NCI-H187 (cell line): ENCODE measurements around the gene FKBP8.
"Not testable (repeated sequence)": the region's sequence is repeated elsewhere in the genome, so short reads cannot be mapped to it uniquely, and the experiment has no call there.

Experiments
- DNase-seq, 2 experiments: peaks; one replicate each; lab custom pipeline; 2025; lab: John Stamatoyannopoulos, UW

FKBP8 gene

DNA sequence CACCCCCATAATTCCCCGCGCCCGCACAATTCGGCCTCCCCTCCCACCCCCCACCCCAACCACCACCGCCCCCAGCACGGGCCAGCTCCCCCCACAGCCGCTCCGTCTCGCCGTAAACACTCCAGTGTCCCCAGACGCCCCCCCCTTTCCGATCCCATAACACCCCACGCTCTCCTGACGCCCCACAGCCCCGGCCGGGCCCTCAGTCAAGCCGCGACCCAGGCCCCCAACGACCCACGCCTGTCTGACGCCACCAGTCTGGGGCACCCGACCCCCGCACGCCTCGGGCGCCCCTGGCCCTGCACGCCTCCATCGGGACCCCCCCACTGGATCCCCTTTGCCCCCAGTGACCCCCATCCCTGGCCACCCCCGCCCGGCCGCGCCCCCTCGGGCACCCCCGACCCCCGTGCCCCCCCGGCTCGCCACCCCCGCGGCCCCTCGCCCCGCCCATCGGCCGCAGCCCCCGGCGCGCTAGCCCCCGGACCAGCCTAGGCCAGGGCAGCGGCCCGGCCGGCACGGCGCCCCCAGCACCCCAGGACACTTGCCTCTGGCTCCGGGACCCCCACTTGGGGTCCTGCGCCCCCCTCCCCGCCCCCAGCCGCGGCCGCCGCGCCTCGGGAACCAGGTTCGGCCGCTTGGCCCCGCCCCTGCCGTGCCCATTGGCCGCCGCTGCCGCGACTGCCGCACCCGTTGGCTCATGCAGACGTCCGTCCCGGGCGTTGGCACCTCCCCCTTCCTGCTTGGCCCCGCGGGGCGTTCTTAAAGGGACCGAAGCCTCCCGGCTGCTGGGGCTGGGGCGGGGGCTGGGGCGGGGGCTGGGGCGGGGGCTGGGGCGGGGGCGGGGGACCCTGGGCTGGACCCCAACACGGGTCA, at the start of gene FKBP8:
FKBP8 (minus strand) TSS at position 633 of the 873 bp plus-strand sequence. CDS start 1,603 bp downstream, outside the sequence.
- DNase-seq = peak; percentile 8 to 52

DNA sequence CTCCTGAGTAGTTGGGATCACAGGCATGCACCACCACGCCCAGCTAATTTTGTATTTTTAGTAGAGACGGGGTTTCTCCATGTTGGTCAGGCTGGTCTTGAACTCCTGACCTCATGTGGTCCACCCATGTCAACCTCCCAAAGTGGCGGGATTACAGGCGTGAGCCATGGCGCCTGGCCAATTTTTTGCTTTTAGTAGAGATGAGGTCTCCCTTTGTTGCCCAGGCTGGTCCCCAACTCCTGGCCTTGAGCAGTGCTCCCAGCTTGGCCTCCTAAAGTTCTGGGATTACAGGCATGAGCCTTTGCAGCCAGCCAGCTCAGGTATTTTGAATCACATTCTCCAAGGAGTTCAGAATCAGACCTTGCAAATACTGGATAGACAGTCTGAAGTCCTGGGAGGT, 49.4 kb upstream of the FKBP8 start:
- DNase-seq = not testable (repeated sequence)

DNA sequence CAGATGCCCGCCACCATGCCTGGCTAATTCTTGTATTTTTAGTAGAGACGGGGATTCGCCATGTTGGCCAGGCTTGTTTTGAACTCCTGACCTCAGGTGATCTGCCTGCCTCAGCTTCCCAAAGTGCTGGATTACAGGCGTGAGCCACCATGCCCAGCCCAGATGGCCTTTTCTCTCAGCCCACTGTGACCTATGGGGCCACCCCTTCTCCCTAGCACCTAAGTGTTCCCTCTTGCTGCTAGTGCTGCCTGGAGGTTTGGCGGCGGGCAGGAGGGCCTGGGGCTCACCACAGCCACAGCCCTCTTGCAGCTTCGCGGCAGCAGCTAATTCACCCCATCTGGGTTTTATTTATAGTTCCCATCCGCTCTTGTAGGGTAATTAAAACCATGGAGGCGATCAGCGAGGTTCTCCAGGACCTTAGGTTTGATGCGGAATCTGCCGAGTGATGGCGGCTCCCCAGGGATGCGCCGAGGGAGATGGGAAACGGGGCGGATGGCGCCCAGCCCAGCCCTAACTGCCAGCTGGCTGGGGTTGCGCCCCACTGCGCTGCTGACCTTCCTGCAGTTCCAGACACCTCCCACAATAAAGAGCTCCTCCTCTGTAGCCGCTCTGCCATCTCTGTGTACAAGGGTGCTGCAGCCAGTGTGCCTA, 48.5 kb upstream of the FKBP8 start:
- no peak for DNase-seq

DNA sequence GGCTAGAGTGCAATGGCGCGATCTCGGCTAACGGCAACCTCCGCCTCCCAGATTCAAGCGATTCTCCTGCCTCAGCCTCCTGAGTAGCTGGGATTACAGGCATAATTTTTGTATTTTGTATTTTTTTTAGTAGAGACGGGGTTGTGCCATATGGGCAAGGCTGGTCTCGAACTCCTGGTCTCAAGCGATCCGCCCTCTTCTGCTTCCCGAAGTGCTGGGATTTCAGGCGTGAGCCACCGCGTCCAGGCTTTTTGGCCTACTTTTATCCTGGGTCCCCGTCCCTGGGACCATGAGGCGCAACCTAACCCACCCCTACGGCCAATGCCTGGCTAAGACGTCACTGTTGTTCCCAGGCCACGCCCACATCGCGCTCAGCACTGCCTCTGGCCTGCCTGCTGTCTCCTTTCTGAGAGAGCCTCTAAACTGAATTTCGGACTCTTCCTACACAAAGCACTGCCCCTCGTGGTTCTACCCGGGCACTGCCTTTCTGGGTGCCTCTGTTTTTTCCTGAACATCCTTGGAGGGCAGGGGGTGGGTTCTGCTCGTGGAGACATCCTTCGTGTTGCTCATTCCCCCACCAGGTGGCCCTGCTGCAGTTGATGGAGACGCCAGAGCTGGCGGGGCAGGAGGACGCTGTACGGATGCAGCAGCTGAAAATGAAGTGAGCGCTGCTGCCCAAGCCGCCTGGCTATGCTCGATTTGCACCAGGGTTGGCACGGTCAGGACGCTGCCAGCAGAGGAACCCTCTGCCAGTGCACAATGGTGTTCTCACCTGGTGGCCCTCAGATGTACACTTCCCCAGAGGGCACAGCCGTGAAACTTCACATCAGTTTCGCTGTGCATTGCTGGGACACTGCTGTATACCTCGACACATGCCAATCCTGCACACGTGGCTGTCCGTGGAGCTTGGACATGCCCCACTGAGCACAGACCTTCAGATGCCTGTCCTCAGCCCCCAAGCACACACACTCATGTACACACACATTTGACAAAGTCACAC, 47.2 kb upstream of the FKBP8 start:
- DNase-seq = no peak

DNA sequence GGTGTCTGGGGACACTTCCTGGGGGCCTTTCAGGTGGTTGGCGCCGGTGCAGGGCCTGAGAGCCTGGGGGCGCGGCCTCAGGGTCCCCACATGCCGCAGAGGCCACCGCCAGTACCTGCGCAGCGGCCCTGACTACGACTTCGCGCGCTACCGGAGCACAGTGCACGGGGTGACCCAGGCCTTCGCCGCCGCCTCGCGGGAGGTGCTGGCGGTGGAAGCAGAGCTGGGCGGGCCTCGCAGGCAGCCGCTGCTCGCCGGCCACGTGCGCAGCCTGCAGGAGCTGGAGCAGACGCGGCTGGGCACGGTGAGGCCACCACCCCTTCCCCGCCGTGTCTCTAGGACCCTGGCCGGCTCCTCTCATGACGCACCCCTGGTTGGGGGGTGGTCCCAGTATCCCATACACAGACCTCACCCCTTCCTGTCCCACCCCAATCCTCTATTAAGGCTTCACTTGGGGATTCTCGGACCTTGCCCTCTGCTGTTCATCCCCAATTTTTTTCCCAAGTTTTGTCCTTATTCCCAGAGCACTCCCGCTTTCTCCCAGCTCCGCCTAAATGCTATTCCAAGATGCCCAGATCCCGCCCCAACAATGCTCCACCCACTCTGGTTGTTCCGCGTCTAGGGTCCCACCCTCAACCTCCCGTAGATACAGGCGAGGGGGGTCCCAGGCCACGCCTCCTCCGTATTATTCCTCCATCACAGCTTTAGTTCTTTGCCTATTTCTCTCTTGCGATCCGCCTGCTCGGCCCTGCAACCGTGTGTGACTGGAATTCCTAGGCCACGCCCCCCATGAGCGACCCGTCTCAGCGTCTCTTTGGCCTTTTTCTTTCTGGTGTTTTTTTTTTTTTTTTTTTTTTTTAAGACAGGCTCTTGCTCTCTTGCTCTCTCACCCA, 46.3 kb upstream of the FKBP8 start:
- no peak for DNase-seq

DNA sequence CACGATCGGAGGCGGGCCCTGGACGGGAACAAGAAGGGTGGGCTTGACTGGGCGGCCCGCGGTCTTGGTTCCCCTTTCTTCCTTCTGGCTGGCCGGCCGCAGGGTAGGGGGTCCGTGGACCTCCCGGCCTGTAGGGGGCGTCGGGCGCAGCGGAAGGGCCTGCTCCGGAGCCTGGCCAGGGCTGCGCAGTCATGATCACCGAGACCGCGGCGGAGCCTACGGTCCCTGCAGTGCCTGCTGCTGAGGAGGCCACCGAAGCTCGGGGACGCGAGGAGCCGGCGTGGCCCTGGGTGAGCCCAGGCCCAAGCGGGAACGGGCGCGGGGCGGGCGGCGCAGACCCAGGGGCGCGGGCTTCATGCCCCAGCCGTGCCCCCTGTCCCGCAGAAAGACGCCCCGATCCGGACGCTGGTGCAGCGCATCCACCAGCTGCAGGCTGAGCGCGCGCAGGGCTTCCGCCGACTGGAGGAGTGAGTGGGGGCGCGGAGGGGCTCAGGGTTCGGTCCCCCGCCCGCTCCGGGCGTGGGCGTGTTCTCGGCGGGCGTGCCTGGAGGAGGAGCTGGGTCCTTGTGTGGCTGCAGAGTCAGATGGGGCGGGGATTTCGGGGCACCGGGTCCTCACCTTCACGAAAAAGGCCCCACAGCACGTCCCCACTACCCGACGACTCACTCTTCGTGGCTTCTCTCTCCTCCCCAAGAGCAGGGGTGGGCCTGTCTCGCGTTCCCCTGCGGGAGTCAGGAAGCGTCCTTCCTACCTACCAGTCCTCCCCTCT, 45.4 kb upstream of the FKBP8 start, which contains the start of gene REX1BD:
REX1BD (plus strand) TSS at position 188 of the 769 bp plus-strand sequence; CDS start at position 192, 4 bp downstream.
- DNase-seq = peak in 1 of 2 experiments; percentile 38

DNA sequence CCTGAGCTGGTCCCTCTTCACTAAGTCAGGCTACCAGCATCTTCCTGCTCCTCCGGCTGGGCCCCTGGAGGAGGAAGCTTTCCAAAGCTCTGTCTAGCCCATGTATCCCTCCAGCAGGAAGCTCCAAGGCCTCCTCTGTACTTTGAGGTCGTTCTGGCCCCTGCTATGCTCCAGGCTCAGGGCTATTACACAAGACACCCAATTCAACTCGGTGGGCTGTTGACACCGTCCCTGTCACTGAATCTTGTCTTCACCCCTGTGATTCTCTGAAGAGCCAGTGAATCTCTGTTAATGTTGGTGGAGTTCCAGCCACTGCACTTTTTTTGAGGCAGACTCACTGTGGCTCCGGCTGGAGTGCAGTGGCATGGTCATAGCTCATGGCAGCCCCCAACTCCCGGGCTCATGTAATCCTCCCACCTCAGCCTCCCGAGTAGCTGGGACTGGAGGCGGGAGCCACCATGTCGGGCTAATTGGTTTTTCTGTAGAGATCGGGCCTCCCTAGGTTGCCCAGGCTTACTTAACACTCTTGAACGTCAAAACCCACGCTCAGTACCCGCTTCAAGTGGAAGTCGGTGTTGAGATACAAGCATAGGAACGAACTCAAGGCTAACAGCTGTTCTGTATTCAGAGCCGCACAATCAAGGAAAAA, 44.7 kb upstream of the FKBP8 start:
- DNase-seq = no peak

DNA sequence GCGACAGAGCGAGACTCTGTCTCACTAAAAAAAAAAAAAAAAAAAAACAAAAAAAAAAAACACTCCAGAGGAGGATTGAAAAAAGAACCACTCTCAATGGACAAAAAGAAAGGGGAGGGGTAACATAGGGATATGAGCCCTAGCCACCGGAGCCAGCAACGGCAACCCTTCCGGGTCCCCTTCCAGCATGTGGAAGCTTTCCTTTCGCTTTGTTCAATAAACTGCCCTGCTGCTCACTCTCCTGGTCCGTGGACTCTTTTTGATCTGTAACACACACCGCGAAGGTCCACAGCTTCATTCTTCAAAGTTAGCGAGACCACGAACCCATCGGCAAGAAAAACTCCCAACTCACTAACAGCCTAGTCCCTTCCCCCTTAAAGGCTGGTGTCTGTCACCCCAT, 44.2 kb upstream of the FKBP8 start:
- no peak for DNase-seq

DNA sequence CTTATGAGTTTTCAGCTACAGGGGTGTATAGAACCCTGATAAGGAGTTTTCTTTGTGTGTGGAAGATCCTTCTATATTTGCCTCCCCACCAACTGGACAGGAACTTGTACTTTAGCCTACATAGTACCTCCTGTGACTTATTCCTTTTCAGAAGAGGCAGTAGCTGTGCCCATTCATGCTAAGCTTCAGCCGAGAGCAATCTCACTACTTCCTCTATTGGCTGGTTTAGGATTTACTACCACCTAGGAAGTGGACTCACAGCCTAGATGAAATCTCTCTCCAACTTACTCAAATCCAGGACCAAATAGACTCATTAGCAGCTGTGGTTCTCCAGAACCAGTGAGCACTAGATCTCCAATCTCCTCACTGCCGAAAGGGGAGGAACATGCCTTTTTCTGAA, 42.9 kb upstream of the FKBP8 start:
- DNase-seq = no peak

DNA sequence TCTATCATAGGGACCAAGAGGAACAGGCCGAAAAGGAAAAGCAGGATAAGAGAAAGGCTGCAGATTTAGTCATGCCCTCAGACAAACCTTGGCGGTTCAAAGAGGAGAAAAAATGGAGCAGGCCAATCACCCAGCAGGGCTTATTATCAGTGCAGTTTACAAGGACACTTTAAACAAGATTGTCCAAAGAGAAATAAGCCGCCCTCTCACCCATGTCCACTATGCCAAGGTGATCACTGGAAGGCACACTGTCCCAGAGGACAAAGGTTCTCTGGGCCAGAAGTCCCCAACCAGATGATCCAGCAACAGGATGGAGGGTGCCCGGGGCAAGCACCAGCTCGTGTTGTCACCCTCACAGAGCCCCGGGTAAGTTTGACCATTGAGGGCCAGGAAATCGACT, 36.9 kb upstream of the FKBP8 start:
- no peak for DNase-seq

DNA sequence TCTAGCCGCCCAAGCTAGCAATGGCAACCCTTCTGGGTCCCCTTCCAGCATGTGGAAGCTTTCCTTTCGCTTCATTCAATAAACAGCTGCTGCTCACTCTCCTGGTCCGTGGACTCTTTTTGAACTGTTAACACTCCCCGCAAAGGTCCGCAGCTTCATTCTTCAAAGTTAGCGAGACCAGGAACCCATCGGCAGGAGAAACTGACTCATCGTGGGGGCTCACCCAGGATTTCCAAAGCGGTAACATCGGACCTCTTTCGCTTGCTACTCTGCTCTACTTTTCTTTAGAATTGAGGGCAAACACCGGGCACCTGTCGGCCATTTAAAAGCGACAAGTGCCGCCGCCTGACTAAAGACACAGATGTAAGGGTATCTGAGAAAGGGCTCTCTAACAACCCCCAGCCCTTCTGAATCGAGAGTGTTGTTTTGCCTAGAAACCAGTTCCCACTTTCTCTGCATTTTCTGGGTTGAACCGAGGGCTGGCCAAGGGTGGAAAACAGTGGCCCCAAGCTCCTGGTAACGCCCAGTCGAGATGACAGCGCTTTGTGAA, 34.1 kb upstream of the FKBP8 start:
- DNase-seq = no peak

DNA sequence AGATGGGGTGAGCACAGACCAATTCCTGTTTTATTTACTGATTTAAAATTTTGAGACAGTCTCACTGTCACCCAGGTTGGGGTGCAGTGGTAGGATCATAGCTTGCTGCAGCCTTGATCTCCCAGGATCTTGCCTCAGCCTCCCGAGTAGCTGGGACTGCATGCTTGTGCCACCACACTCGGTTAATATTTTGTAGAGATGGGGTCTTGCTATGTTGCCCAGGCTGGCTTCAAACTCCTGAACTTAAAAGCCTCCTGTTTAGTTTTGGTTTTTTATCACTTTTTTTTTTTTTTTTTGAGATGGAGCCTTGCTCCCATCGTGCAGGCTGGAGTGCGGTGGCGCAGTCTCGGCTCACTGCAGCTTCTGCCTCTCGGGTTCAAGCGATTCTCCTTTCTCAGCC, 33.0 kb upstream of the FKBP8 start:
- DNase-seq = no peak

DNA sequence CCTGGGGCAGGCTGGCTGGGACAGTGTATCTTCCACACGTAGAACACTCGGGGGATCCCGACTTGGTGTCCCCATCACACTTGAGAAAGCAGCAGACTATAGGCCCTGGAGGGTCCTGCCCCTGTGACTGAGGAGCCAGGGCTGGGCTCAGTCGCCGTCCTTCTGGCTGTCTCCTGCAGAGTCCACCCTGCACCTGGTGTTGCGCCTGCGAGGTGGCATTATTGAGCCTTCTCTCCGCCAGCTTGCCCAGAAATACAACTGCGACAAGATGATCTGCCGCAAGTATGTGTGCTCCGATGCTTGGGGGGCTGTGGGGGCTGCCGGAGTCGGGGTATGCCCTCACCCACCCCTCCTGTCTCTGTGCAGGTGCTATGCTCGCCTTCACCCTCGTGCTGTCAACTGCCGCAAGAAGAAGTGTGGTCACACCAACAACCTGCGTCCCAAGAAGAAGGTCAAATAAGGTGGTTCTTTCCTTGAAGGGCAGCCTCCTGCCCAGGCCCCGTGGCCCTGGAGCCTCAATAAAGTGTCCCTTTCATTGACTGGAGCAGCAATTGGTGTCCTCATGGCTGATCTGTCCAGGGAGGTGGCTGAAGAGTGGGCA, 31.4 kb upstream of the FKBP8 start:
- DNase-seq = no peak

DNA sequence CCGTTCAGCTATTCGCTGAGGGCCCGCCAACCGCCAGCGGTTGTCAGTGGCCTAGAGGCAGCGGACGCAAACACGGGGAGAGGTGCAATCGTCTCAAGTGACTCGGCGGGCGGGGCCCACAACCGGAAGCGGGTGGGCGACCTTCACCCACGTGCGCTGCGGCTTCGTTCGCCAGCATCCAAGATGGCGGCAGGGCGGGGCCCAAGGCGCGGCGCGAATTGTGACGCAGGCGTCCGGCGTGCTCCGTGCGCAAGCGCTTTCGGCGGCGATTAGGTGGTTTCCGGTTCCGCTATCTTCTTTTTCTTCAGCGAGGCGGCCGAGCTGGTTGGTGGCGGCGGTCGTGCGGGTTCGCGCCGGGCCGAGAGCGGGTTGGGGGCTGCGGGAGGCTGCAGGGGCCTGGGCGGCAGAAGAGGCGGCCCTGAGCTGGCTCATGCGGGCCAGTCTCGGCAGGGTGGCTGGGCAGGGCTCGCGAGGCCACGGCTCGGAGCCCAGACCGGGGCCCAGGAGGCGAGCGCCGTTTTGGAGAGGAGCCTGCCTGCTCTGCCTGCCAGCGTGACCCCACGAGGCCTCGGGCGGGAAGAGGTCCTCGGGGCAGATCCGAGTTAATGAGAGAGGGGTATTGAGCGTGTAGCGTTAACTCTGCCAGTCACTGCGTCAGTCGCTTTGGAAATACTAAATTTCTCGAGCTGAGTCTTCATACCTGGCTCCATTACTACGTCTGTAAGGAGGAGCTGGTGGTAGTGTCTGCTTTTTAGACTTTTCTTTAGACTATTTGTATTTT, 28.4 kb upstream of the FKBP8 start, which contains the start of gene UBA52:
UBA52 (plus strand) TSS at position 294 of the 781 bp plus-strand sequence. CDS start 1,444 bp downstream, outside the sequence.
- DNase-seq = peak; percentile 82 to 89

DNA sequence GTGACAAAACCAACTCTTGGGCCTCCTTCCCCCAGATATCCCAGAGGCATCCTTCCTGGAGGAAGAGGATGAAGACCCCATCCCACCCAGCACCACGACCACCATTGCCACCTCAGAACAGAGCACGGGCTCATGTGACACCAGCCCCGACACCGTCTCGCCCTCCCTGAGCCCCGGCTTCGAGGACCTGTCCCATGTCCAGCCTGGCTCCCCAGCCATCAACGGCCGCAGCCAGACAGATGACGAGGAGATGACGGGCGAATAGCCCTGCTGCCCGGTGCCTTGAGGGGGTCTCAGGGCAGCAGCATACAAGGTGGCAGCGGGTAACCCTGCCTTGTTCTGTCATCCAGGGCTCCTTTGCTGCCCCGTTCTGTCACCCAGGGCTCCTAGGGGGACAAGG, 25.0 kb upstream of the FKBP8 start:
- DNase-seq = no peak

DNA sequence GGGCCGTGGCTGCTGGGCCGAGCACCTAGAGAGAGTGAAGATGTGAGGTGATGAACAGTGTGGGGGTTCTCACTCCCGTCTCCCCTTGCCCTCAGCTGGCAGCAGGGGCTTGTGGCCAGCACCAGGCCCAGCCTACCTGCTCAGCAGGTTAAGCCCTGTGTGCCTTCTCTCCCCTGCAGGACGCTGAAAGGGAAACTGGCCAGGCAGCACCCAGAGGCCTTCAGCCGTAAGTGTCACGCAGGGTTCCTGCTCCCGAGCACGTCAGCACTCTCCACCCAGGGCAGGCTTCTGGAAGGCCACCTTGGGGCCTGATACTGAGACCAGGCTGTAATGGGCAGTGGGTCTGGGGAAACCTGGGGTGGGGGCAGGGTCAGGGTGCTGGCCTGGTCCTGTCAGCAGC, 23.6 kb upstream of the FKBP8 start:
- no peak for DNase-seq

DNA sequence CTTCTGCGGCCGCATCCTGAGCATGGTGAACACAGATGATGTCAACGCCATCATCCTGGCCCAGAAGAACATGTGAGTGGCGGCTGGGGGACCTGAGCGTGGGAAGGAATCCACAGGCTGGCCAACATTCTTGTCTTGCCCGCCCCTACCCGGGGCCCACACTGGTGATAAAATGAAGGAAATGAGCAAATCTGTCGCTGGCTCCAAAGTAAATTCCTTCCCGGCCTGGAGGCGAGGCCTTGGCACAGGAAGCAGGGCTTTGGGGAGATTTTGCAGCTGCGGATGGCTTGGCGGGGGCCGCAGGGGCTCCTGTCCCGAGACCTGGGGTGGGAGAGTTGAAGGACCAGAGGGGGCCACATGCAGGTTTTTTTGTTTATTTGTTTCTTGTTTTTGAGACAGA, 18.7 kb upstream of the FKBP8 start:
- DNase-seq = no peak

DNA sequence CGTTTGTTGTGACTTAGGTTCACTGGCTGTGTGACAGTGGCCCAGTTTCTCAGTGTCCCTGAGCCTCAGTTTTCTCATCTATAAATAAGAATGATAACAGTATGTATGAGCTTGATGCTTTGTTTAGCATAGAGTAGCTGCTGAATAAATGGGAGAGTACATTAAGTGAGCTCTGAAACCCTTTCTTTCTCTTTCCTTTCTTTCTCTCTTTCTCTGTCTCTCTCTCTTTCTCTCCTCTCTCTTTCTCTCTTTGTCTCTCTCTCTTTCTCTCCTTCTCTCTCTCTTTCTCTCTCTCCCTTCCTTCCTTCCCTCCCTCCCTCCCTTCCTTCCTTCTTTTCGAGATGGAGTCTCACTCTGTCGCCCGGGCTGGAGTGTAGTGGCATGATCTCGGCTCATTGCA, 16.3 kb upstream of the FKBP8 start:
- no peak for DNase-seq
